ENCODE data around the gene ABCA2. TPM values are rescaled to one million over a fixed set of nuclear protein-coding genes. Genes with fewer than 3 reads are reported as not detected.

Gene ABCA2
- total RNA-seq, 6 experiments from 2014 or later = 18.3 to 36.3 (median 23.6) TPM

DNA sequence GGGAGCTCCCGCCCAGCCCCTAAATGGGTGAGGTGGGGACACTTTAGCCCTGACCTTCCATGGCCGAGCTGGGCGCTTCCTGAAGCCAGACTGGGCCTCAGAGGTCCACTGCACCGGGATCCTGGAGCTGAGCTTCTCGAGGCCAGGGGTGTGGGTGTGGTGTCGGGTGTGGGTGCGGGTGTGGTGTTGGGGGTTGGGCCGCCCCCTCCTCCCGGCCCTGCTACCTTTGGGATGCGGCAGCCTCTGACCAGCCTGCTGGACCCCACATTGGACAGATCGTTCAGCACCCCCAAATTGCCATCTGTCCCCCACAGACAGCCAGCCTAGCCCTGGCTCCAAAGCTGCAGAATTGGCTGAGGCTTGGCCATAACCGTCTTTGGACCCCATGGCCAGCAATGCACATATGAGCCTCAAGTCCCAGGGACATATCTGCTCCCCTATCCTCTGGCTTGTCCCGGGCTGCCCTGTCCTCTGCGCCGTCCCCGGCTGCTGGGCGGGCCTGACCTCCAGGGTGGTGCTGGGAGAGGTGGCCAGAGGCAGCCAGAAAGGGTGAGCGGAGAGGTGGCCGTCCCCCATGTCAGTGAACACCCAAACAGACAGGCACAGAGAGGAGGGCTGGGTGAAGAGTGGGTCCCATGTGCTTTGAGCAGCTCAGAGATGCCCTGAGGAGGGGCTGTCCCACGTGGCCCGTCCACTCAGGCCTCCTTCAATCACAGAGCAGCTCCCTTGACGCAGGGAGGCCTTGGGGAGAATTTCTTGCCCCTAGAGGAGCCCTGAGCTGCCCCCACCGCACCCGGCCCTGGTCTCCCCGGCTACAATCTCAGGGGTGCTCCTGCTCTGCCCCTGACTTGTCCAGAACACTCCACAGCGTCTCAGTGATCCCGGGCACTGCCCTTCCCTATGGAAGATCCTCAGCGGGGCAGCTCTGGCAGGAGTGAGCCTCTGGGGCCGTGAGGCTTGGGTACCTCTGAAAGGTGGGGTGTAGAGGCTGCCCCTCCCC is 54.1 kb downstream of the ABCA2 start:
- Mint-ChIP-seq H3K4me1 (ENCODE audit: low read depth) (no peaks in the 10 kb centered on the region), H3K27ac (no peak overlapping the region), H3K9me3 (no peaks in the 10 kb centered on the region), H3K36me3 (ENCODE audit: low read depth) (no peaks in the 10 kb centered on the region), H3K4me3 (no peak overlapping the region), H3K27me3 (ENCODE audit: insufficient read depth) (peaks cover 7% of the 10 kb centered on the region)
- TF ChIP-seq, protein P1, sequence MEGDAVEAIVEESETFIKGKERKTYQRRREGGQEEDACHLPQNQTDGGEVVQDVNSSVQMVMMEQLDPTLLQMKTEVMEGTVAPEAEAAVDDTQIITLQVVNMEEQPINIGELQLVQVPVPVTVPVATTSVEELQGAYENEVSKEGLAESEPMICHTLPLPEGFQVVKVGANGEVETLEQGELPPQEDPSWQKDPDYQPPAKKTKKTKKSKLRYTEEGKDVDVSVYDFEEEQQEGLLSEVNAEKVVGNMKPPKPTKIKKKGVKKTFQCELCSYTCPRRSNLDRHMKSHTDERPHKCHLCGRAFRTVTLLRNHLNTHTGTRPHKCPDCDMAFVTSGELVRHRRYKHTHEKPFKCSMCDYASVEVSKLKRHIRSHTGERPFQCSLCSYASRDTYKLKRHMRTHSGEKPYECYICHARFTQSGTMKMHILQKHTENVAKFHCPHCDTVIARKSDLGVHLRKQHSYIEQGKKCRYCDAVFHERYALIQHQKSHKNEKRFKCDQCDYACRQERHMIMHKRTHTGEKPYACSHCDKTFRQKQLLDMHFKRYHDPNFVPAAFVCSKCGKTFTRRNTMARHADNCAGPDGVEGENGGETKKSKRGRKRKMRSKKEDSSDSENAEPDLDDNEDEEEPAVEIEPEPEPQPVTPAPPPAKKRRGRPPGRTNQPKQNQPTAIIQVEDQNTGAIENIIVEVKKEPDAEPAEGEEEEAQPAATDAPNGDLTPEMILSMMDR (IDR thresholded peaks at IDR 0.05) = no peak
- DNase-seq = no peak

DNA sequence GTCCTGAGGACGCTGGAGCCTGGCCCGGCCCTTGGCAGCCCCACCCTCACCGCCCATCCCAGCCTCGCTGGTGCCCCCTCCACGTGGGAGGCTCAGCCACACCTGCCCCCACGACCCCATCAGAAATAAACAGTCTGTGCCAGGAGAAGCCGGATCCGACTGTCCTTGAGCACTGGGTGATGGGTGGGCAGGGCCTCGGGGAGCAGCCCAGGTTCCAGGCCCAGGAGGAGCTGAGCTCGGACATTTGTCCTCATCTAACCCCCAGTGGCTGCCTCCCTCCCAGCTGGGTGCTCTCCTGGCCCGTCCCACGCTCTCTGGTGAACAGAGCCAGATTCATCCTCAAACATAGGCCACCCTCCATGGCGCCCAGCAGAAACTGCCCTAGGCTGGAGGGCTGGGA is 55.3 kb downstream of the ABCA2 start:
- H3K27me3 Mint-ChIP-seq (ENCODE audit: insufficient read depth) = peaks cover 7% of the 10 kb centered on the region
- no peaks in the 10 kb centered on the region for H3K36me3 Mint-ChIP-seq (ENCODE audit: low read depth)
- H3K9me3 Mint-ChIP-seq = no peaks in the 10 kb centered on the region
- no peak for DNase-seq
- H3K4me1 Mint-ChIP-seq (ENCODE audit: low read depth) = no peaks in the 10 kb centered on the region
- no peak overlapping the region for H3K27ac Mint-ChIP-seq
- TF ChIP-seq, protein P1 (IDR thresholded peaks at IDR 0.05) = no peak
- no peak overlapping the region for H3K4me3 Mint-ChIP-seq

DNA sequence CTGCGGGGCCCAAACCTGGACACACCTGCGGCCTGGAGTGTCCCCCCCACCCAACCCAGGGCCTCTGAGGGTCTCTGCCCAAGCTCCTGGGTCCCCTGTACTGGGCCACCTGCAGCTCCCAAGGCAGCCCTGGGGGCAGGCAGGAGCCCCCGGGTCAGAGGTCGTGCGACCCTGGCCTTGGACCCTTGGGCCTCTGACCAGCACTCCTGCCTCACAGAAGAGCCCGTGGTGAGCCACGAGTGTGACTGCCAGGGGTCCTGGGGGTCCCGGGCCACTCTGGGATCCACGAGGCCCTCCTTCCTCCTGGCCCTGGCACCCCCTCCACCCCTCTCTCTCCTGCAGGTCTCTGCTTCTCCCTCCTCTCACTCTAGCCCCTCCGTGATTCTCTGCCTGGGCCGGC is 55.7 kb downstream of the ABCA2 start:
- H3K27me3 Mint-ChIP-seq (ENCODE audit: insufficient read depth) = peaks cover 7% of the 10 kb centered on the region
- H3K27ac Mint-ChIP-seq = no peak overlapping the region
- no peak overlapping the region for H3K4me3 Mint-ChIP-seq
- H3K4me1 Mint-ChIP-seq (ENCODE audit: low read depth) = no peaks in the 10 kb centered on the region
- no peaks in the 10 kb centered on the region for H3K9me3 Mint-ChIP-seq
- DNase-seq = no peak
- TF ChIP-seq, protein P1 (IDR thresholded peaks at IDR 0.05) = no peak
- H3K36me3 Mint-ChIP-seq (ENCODE audit: low read depth) = no peaks in the 10 kb centered on the region

DNA sequence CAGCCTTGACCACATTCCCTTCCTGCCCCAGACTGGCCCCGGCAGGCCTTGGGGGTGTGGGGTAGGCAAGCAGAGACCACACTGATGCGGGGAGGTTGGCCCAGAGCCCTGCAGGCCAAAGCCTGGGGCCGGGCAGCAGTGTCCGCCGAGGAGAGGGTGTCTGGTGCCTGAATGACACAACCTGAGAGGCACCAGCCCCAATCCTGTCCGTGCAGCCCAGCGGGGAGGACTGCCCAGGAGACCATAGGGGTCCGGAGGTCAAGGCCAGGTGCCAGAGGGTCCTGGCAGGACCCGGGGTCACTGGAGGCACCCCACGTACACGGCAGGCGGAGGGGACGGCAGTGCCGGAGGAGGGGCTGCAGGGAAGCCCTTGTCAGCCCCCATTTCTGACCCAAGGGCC is 56.3 kb downstream of the ABCA2 start:
- H3K27ac Mint-ChIP-seq = no peak overlapping the region
- TF ChIP-seq, protein P1 (IDR thresholded peaks at IDR 0.05) = no peak
- H3K27me3 Mint-ChIP-seq (ENCODE audit: insufficient read depth) = peaks cover 7% of the 10 kb centered on the region
- no peak for DNase-seq
- H3K36me3 Mint-ChIP-seq (ENCODE audit: low read depth) = no peaks in the 10 kb centered on the region
- no peaks in the 10 kb centered on the region for H3K9me3 Mint-ChIP-seq
- no peaks in the 10 kb centered on the region for H3K4me1 Mint-ChIP-seq (ENCODE audit: low read depth)
- H3K4me3 Mint-ChIP-seq = no peak overlapping the region

DNA sequence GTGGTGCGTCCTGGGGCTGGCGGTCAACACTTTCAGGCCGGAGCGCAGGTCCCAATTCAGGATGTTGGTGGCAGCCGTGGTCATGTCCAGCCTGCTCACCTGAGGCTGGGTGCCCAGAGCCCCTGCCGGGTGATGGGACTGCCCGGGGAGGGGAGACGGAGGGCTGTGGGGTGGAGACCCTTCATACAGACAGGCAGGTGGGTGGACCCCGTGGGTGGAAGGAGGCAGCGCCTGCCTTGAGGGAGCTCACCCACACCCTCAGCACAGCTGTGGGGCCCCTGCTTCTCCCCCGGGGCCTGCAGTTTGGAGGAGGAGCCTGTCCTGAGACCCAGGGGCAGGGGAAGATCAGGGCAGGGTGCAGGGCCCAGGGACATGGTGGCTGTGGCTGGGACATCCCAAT is 57.7 kb downstream of the ABCA2 start:
- no peaks in the 10 kb centered on the region for H3K36me3 Mint-ChIP-seq (ENCODE audit: low read depth)
- H3K4me1 Mint-ChIP-seq (ENCODE audit: low read depth) = peaks cover 10% of the 10 kb centered on the region
- DNase-seq = no peak
- H3K27me3 Mint-ChIP-seq (ENCODE audit: insufficient read depth) = peaks cover 3% of the 10 kb centered on the region
- H3K4me3 Mint-ChIP-seq = no peak overlapping the region
- H3K9me3 Mint-ChIP-seq = no peaks in the 10 kb centered on the region
- no peak overlapping the region for H3K27ac Mint-ChIP-seq
- TF ChIP-seq, protein P1 (IDR thresholded peaks at IDR 0.05) = no peak
